ENCODE measurements around the gene FMN1.

Gene FMN1

DNA sequence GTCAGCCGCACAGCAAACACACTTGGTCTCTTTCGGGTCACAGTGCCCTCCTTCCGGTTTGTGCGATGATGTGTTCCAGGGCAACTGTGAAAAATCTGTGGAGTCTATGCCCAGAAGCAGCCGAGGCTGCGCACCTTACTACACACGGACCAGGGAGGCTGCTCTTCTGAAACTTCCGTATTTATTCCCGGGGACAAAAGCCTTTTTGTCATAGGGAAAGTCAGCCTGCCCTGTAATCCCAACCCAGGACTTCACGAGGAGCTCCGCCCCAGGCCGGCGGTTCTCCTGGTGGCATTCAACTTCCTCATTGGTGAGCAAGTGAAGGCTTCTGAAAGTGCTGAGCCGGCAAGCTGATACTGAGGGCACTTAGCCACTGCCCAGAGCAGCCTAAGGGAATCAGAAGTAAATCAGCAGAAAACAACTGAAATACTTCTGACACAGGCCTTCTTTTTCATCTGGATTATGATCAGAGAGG, 126.5 kb downstream of the FMN1 start:
- no peaks in the 10 kb centered on the region for H3K36me3 ChIP-seq
- H3K9me3 ChIP-seq: no peaks in the 10 kb centered on the region
- H3K27me3 ChIP-seq: peaks cover 78% of the 10 kb centered on the region
- no peak for TF ChIP-seq CTCF (IDR thresholded peaks at IDR 0.05)
- peaks cover 0 to 7% of the 10 kb centered on the region in 2 experiments for H3K4me1 ChIP-seq (ENCODE audit: control insufficient read depth in 1 of 2, insufficient read depth in 1 of 2, low read depth in 1 of 2, low read length in 1 of 2)
- no peak overlapping the region for H3K27ac ChIP-seq
- H3K4me3 ChIP-seq (ENCODE audit: low read depth in 1 of 2, low read length in 1 of 2): no peak overlapping the region

GRCh38 chr15:33067456-33067855, 127.1 kb downstream of the FMN1 start:
- Histone ChIP-seq H3K9me3 (no peaks in the 10 kb centered on the region), H3K27me3 (peaks cover 82% of the 10 kb centered on the region), H3K36me3 (no peaks in the 10 kb centered on the region), H3K4me3 (ENCODE audit: low read depth in 1 of 2, low read length in 1 of 2) (no peak overlapping the region), H3K27ac (no peak overlapping the region), H3K4me1 (ENCODE audit: control insufficient read depth in 1 of 2, insufficient read depth in 1 of 2, low read depth in 1 of 2, low read length in 1 of 2) (peaks cover 0 to 7% of the 10 kb centered on the region in 2 experiments)
- TF ChIP-seq CTCF (IDR thresholded peaks at IDR 0.05): no peak

GRCh38 chr15:33066584-33066983, 127.9 kb downstream of the FMN1 start:
- no peak for TF ChIP-seq CTCF (IDR thresholded peaks at IDR 0.05)

DNA sequence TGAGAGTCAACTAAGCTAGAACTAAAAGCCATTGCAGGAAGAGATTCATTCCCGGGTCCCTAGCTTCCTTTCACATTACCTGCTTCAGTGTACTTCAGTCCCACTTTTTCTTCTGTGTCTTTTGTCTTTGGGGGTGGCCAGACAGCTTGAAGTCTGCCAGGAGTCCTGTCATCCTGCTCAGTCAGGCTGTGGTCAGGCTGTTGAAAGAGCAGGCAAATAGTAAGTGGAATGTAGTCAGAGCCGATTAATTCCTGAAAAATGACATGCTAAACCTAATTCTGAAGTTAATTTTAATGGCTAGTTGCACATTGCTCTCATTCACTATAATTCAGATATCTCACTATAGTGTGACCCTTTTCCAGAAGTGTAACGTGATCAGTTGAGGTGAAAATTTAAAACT, 129.6 kb downstream of the FMN1 start:
- Histone ChIP-seq H3K36me3 (no peaks in the 10 kb centered on the region), H3K27me3 (peaks cover 75% of the 10 kb centered on the region), H3K4me3 (ENCODE audit: low read depth in 1 of 2, low read length in 1 of 2) (no peak overlapping the region), H3K9me3 (no peaks in the 10 kb centered on the region), H3K4me1 (ENCODE audit: control insufficient read depth in 1 of 2, insufficient read depth in 1 of 2, low read depth in 1 of 2, low read length in 1 of 2) (peaks cover 0 to 7% of the 10 kb centered on the region in 2 experiments), H3K27ac (no peak overlapping the region)
- no peak for TF ChIP-seq CTCF (IDR thresholded peaks at IDR 0.05)

More at GRCh38 chr15:33066584-33066983, 127.9 kb downstream of the FMN1 start:
- H3K27ac ChIP-seq: no peak overlapping the region
- peaks cover 73% of the 10 kb centered on the region for H3K27me3 ChIP-seq
- no peak overlapping the region for H3K4me3 ChIP-seq (ENCODE audit: low read depth in 1 of 2, low read length in 1 of 2)
- H3K9me3 ChIP-seq: no peaks in the 10 kb centered on the region
- peaks cover 0 to 7% of the 10 kb centered on the region in 2 experiments for H3K4me1 ChIP-seq (ENCODE audit: control insufficient read depth in 1 of 2, insufficient read depth in 1 of 2, low read depth in 1 of 2, low read length in 1 of 2)
- no peaks in the 10 kb centered on the region for H3K36me3 ChIP-seq

- H3K4me1 ChIP-seq (ENCODE audit: control insufficient read depth in 1 of 2, insufficient read depth in 1 of 2, low read depth in 1 of 2, low read length in 1 of 2): no peaks in the 10 kb centered on the region
- H3K27me3 ChIP-seq: peaks cover 23% of the 10 kb centered on the region
- H3K9me3 ChIP-seq: no peaks in the 10 kb centered on the region
- H3K27ac ChIP-seq: no peak overlapping the region
- TF ChIP-seq CTCF (IDR thresholded peaks at IDR 0.05): no peak
- no peaks in the 10 kb centered on the region for H3K36me3 ChIP-seq
- H3K4me3 ChIP-seq (ENCODE audit: low read depth in 1 of 2, low read length in 1 of 2): no peak overlapping the region
These were observed 135.3 kb downstream of the FMN1 start for GRCh38 chr15:33059184-33059583.

- no peaks in the 10 kb centered on the region for H3K36me3 ChIP-seq
- TF ChIP-seq CTCF (IDR thresholded peaks at IDR 0.05): no peak
- H3K4me3 ChIP-seq (ENCODE audit: low read depth in 1 of 2, low read length in 1 of 2): no peak overlapping the region
- no peaks in the 10 kb centered on the region for H3K9me3 ChIP-seq
- peaks cover 11% of the 10 kb centered on the region for H3K27me3 ChIP-seq
- no peaks in the 10 kb centered on the region for H3K4me1 ChIP-seq (ENCODE audit: control insufficient read depth in 1 of 2, insufficient read depth in 1 of 2, low read depth in 1 of 2, low read length in 1 of 2)
- no peak overlapping the region for H3K27ac ChIP-seq
These were observed 136.7 kb downstream of the FMN1 start for GRCh38 chr15:33057845-33058244.
